HEK293T (cell line): Measurements from ENCODE around the gene MCRS1.

Experiments used
- BHLHE40 ChIP-seq: fragments of 450-650 bp; IDR thresholded peaks from 2 replicates; pipeline ENCODE4 v1.6.1; 2016; ENCODE audit warnings: mild to moderate bottlenecking, moderate library complexity, borderline replicate concordance
- FOXA1 ChIP-seq: fragments of 450-650 bp; IDR thresholded peaks from 2 replicates; pipeline ENCODE4 v1.6.1; 2016; ENCODE audit warnings: mild to moderate bottlenecking
- FOXM1 ChIP-seq: fragments of 450-650 bp; IDR thresholded peaks from 2 replicates; pipeline ENCODE4 v1.6.1; 2017; ENCODE audit warnings: mild to moderate bottlenecking, borderline replicate concordance
- HDGF ChIP-seq: fragments of 450-650 bp; IDR thresholded peaks from 2 replicates; pipeline ENCODE4 v1.6.1; 2017; ENCODE audit warnings: antibody characterized with exemption, borderline replicate concordance
- NFRKB ChIP-seq: fragments of 450-650 bp; IDR thresholded peaks from 2 replicates; pipeline ENCODE4 v1.6.1; 2016; ENCODE audit warnings: mild to moderate bottlenecking, moderate library complexity
- SUZ12 ChIP-seq: fragments of 450-650 bp; IDR thresholded peaks from 2 replicates; pipeline ENCODE4 v1.6.1; 2016; ENCODE audit warnings: mild to moderate bottlenecking

- no peak for TF ChIP-seq NFRKB
- TF ChIP-seq HDGF, result no peak
- no peak for TF ChIP-seq FOXA1
- no peak for TF ChIP-seq BHLHE40
- TF ChIP-seq FOXM1, result no peak
- TF ChIP-seq SUZ12, result no peak
Observed at GRCh38 chr12:49546481-49546880, 21.5 kb downstream of the MCRS1 start.
